Stimulated activated naive CD4-positive, alpha-beta T cell treated with Interleukin-2 at 50 U/mL for 16 hours (primary cell): ENCODE results near the gene HMGN5.

Source experiments
- DNase-seq: peaks from one replicate; lab custom pipeline; 2025; lab: John Stamatoyannopoulos, UW

Gene HMGN5, protein sequence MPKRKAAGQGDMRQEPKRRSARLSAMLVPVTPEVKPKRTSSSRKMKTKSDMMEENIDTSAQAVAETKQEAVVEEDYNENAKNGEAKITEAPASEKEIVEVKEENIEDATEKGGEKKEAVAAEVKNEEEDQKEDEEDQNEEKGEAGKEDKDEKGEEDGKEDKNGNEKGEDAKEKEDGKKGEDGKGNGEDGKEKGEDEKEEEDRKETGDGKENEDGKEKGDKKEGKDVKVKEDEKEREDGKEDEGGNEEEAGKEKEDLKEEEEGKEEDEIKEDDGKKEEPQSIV

GRCh38 chrX:81201671-81202455, at the start of gene HMGN5, which contains the start of gene SH3BGRL:
Gene HMGN5 (minus strand): TSS chrX:81201913. CDS start chrX:81121549, 80,364 bp downstream.
Gene SH3BGRL (plus strand): TSS chrX:81202102. CDS start chrX:81202201, 99 bp downstream.
- DNase-seq: peak; percentile 67

DNA sequence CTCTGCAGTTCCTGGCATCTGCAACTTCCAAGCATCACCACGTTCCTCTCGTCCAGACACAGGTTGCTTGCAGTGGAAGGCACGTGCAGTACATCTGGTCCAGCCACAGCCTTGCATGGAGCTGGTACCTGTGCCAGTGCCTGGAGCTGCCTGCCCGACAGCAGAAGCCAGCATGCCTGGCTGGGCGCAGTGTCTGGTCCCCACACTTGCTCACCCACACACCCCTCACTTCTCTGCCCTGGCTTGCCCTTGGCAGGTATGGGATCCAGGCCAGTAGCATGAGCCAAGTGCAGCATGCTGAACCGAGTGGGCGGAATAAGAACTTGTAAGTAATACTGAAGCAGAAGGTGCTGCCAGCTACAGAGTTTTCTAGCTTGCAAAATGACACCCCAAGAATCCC, 40.0 kb upstream of the HMGN5 start:
- no peak for DNase-seq

GRCh38 chrX:81240701-81241331, 39.1 kb upstream of the HMGN5 start:
- DNase-seq: no peak

GRCh38 chrX:81238166-81238565, 36.5 kb upstream of the HMGN5 start:
- no peak for DNase-seq

- DNase-seq: no peak
These were observed 35.8 kb upstream of the HMGN5 start for GRCh38 chrX:81237516-81237915.

- DNase-seq: no peak
These were observed 30.5 kb upstream of the HMGN5 start for GRCh38 chrX:81232218-81232617.

DNA sequence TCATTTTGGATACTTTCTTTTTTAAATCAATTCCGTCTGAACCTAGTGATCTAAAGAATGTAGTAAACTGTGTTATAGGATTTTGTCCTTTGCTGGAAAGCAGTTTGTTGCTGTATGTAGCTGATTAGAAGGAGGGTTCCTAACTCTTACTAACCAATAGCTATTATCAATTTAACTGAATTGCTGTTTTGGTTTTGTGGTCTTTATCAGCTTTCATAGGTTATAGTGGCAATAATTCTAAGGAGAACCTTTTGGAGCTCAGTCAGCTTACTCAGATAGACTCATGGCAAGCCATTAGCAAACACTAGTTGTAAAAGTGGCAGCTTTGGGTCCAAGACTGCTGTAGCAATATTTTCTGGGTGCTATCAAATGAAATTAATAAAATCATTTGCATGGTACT, 29.8 kb upstream of the HMGN5 start:
- DNase-seq: no peak

GRCh38 chrX:81229901-81230300, 28.2 kb upstream of the HMGN5 start:
- DNase-seq: no peak

- DNase-seq: no peak
These were observed 27.5 kb upstream of the HMGN5 start for GRCh38 chrX:81229229-81229628.

- DNase-seq: no peak
These were observed 14.0 kb upstream of the HMGN5 start for GRCh38 chrX:81215685-81216084.

- no peak for DNase-seq
These were observed 7.2 kb upstream of the HMGN5 start for GRCh38 chrX:81208916-81209315.

GRCh38 chrX:81206476-81206875, 4.8 kb upstream of the HMGN5 start:
- no peak for DNase-seq

- no peak for DNase-seq
These were observed 3.8 kb upstream of the HMGN5 start for GRCh38 chrX:81205551-81205950.

GRCh38 chrX:81202943-81203342, 1.2 kb upstream of the HMGN5 start:
- no peak for DNase-seq

DNA sequence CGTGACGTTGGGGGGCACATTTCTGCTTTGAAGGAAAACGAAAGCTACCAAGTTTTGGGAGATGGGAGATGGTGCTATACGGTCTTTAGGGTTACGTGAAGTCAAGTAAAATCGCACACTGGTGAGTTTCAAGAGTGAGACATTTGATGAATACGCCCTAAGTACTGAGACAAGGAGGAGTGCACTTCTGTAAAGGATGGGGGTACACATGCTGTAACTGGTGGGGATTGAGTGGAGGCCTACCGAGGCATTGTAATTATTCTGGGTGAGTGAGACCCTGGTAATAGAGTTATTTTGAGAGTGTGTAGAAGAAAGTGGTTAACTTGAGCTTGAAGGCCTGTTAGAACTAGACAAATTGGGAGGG, 725 bp upstream of the HMGN5 start:
- DNase-seq: no peak

DNA sequence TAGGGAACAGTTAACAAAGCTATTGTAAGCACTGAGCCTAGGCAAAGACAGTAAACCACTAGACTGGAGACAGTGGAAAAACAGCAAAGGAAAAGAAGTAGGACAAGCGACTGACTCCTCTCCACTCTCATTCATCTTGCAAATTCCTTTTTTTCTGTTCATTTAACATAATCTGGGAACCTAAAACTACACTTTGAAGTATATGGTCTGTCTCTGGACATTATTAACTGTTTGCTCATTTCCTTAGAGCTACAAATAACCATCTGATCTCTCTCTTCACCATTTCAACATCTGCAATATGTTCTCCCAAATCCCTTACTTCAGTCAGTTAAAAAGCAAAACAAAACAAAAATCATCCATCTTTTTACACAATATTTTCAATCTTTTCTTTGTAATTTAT, 642 bp downstream of the HMGN5 start:
- DNase-seq: no peak

DNA sequence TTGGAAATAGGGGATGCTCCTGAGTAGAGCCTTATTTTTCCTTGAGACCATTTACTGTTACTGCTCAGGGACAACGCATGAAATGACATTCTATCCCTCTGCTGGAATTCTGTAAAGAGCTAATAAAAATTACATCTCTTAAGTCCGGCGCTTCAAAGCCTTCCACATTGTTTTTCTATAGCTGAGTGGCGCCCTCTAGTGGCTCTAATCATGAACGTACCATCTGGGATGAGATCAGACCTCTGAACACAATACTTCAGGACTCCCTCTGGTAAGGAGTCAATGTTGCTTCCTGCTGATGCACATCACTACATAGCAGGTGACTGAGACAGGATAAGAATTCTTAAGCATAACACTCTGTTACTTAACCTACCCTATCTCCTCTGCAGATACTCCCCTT, 6.0 kb downstream of the HMGN5 start:
- peak; percentile 21 for DNase-seq

GRCh38 chrX:81195259-81195658, 6.5 kb downstream of the HMGN5 start:
- DNase-seq: no peak

DNA sequence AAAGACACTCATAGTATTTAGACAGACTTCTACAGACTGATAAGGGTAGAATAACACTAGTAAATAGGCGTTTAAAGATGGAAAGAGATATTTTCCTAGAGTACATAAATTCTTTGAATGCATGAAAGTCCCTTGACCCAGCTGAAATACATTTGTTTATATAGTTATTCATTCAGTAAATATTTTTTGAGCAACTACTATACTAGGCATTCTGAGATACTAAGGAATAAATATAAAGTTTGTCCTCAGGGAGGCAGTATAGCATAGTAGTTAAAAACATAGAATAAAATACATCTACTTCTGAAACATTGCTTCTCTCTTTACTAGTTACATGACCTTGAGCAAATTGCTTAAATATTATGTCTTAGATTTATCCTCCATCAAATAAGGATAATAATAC, 27.4 kb downstream of the HMGN5 start:
- DNase-seq: no peak

GRCh38 chrX:81168391-81168790, 33.3 kb downstream of the HMGN5 start:
- DNase-seq: no peak

DNA sequence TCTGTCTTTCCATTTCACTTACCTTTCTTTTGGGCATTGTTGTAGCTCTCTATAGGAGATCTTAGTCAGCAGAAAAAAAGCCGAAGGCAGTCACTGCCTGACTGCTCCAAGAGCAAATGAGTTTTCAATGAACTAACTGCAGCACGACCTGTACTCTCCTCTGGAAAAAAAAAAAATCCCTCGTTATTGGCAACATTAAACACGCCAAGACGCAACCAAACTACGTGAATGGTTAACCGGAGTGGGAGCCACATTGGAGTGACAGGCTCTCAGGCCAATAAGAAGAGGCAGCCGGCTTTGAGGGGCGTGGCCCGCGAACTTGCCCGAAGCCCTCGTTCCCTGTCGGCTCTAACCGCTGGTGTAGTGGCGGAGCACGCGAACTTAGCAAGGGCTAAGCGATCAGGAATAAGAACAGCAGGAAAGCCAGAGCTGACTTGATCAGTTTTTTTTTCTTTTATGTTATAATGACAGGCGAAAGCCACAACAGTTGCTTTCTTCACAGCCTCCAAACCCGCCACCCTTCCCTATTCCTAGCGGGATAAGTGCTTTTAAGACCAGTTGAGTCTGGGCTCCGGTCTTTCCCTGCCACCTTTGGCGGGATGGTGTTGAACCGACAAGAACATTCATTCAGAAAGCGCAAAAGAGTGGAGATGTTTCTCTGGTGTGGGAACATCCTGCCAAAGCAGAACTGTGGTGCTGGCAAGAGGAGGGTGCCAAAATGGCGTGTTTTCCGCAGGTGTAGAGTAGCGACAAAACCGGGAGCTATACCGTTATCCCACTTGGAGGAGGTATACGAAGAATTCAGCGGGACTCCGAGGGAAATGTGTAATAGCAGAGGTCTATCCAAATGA, 80.0 kb downstream of the HMGN5 start:
- DNase-seq: peak; percentile 82

DNA sequence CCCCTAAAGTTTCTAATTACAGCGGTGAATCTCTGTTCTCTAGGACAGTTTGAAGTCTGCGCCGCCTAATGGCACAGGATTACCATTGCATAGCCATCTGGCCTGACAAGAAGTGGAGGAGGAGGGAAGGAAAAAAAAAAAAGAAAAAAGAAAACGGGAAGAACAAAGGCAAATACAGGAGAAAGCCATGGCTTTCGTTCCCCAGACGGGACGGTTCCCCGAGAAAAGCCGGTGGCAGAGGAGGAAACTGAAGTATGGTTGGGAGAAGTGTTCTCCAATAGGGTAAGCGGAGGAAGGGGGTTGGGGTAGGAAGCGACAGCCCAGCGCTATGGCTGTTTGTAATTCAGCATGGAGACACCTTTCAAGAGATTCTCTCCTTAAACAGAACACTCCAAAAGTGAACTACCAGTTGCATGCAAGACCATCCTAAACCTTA, 80.8 kb downstream of the HMGN5 start:
- peak; percentile 29 for DNase-seq
